HepG2 (cell line): ENCODE data around the gene HOXD8.

Source experiments
- POLR2A ChIP-seq, 2 experiments: IDR thresholded peaks; 2 replicates each; pipeline ENCODE4 v1.6.1; 2011; ENCODE audit warnings: low read depth in 2 of 2, low read length in 2 of 2, mild to moderate bottlenecking in 1 of 2, moderate library complexity in 1 of 2; ENCODE audit not compliant: insufficient read depth in 1 of 2
- SMAD9 ChIP-seq: sonication (generic); formaldehyde crosslinking; IDR thresholded peaks from 2 replicates; pipeline ENCODE4 v1.5.1; 2020; ENCODE audit warnings: mild to moderate bottlenecking, missing genetic modification reagents
- SRSF9 ChIP-seq: fragments of 200-400 bp; formaldehyde crosslinking; IDR thresholded peaks from 2 replicates; pipeline ENCODE4 v1.6.1; 2018; ENCODE audit warnings: borderline replicate concordance, mild to moderate bottlenecking, low read depth, low read length; ENCODE audit not compliant: insufficient read depth, poor library complexity, severe bottlenecking
- ZNF547 ChIP-seq: sonication (generic); formaldehyde crosslinking; IDR thresholded peaks from 2 replicates; pipeline ENCODE4 v1.5.1; 2020; ENCODE audit warnings: mild to moderate bottlenecking, missing genetic modification reagents
- ZNF879 ChIP-seq: sonication (generic); formaldehyde crosslinking; IDR thresholded peaks from 2 replicates; pipeline ENCODE4 v1.8.1; 2023; ENCODE audit warnings: missing genetic modification reagents

GRCh38 chr2:176104316-176105077, 25.0 kb upstream of the HOXD8 start:
- TF ChIP-seq SMAD9 (CRISPR knock-in tag): no peak
- no peak for TF ChIP-seq POLR2A (IDR thresholded peaks at IDR 0.05; ENCODE audit: insufficient read depth in 1 of 2, low read depth in 2 of 2, low read length in 2 of 2)
- no peak for TF ChIP-seq SRSF9
- TF ChIP-seq ZNF879: no peak
- TF ChIP-seq ZNF547 (CRISPR knock-in tag): no peak
